GM21737 (cell line): ENCODE data around the gene C19orf85.
"Not testable (repeated sequence)": the region's sequence is repeated elsewhere in the genome, so short reads cannot be mapped to it uniquely, and the experiment has no call there.

Experiments used
- ATAC-seq: cut with Tn5 transposase; IDR thresholded peaks from one replicate; pipeline ENCODE4 v1.9.1; 2021; ENCODE audit warnings: mild to moderate bottlenecking, moderate library complexity; ENCODE audit not compliant: unreplicated experiment

Gene C19orf85

GRCh38 chr19:55442372-55442961, 22.1 kb downstream of the C19orf85 start:
- no peak for ATAC-seq

GRCh38 chr19:55441692-55442321, 22.7 kb downstream of the C19orf85 start:
- no peak for ATAC-seq

GRCh38 chr19:55441319-55441691, 23.2 kb downstream of the C19orf85 start:
- no peak for ATAC-seq

- no peak for ATAC-seq
Measured at GRCh38 chr19:55440411-55441105, 24.0 kb downstream of the C19orf85 start.

- ATAC-seq: no peak
Measured at GRCh38 chr19:55439052-55439451, 25.5 kb downstream of the C19orf85 start.

GRCh38 chr19:55437410-55437809, 27.1 kb downstream of the C19orf85 start:
- no peak for ATAC-seq

GRCh38 chr19:55436847-55437246, 27.7 kb downstream of the C19orf85 start:
- no peak for ATAC-seq

GRCh38 chr19:55435020-55435419, 29.5 kb downstream of the C19orf85 start:
- ATAC-seq: no peak

GRCh38 chr19:55434356-55434919, 30.1 kb downstream of the C19orf85 start:
- no peak for ATAC-seq

- no peak for ATAC-seq
Measured at GRCh38 chr19:55433292-55433691, 31.3 kb downstream of the C19orf85 start.

GRCh38 chr19:55432241-55432959, 32.2 kb downstream of the C19orf85 start:
- no peak for ATAC-seq

GRCh38 chr19:55431183-55431582, 33.4 kb downstream of the C19orf85 start:
- no peak for ATAC-seq

GRCh38 chr19:55426042-55426441, 38.5 kb downstream of the C19orf85 start:
- no peak for ATAC-seq

GRCh38 chr19:55424518-55424917, 40.0 kb downstream of the C19orf85 start:
- no peak for ATAC-seq

GRCh38 chr19:55423225-55424005, 41.1 kb downstream of the C19orf85 start:
- no peak for ATAC-seq

- not testable (repeated sequence) for ATAC-seq
Measured at GRCh38 chr19:55421281-55421680, 43.3 kb downstream of the C19orf85 start.

GRCh38 chr19:55419624-55420236, 44.8 kb downstream of the C19orf85 start:
- no peak for ATAC-seq

- no peak for ATAC-seq
Measured at GRCh38 chr19:55419103-55419502, 45.4 kb downstream of the C19orf85 start.

GRCh38 chr19:55418185-55418584, 46.4 kb downstream of the C19orf85 start:
- no peak for ATAC-seq
